HG02798 (cell line): Measurements from ENCODE around the gene ZNF343.

ENCODE experiments used
- ATAC-seq: cut with Tn5 transposase; IDR thresholded peaks from one replicate; pipeline ENCODE4 v1.9.1; 2021; ENCODE audit warnings: mild to moderate bottlenecking; ENCODE audit not compliant: unreplicated experiment, poor library complexity

ZNF343 gene

GRCh38 chr20:2446845-2447244 lies 61.9 kb downstream of the ZNF343 start:
- no peak for ATAC-seq
